Transverse colon (tissue), 3 donors: ENCODE data around the gene PLCG2.

ENCODE experiments used
- CTCF ChIP-seq, 5 experiments: fragments of 200-600 bp in 3 of 5; fragments of 450-650 bp in 2 of 5; sonication (generic) in 3 of 5; IDR thresholded peaks; 1 replicate in 2 of 5; 2 replicates in 3 of 5; pipeline ENCODE4 v1.5.1; 2016 to 2017; ENCODE audit warnings: antibody characterized with exemption in 5 of 5, inconsistent platforms in 3 of 5, mild to moderate bottlenecking in 2 of 5, moderate library complexity in 1 of 5
- POLR2A ChIP-seq: fragments of 450-650 bp; IDR thresholded peaks from one replicate; pipeline ENCODE4 v1.6.1; 2016; ENCODE audit warnings: antibody characterized with exemption, mild to moderate bottlenecking, moderate library complexity

- TF ChIP-seq CTCF (IDR thresholded peaks at IDR 0.05), result no peak
- no peak for TF ChIP-seq POLR2A
Measured at GRCh38 chr16:81987121-81987520, 208.0 kb downstream of the PLCG2 start.
